Activated CD8-positive, alpha-beta memory T cell treated with anti-CD3 and anti-CD28 coated beads, Interleukin-2, amount 50 U/mL, for 1 hour (primary cell): ENCODE data around the gene ZAP70.

ENCODE experiments used
- DNase-seq: peaks from one replicate; pipeline ENCODE4 v3.0.0-alpha.2; 2020; ENCODE audit errors: extremely low read depth

ZAP70 gene

GRCh38 chr2:97733341-97734035, 20.1 kb downstream of the ZAP70 start:
- no peak for DNase-seq

- no peak for DNase-seq
Observed at GRCh38 chr2:97734061-97735051, 21.0 kb downstream of the ZAP70 start.

GRCh38 chr2:97735161-97735561, 21.8 kb downstream of the ZAP70 start:
- no peak for DNase-seq

GRCh38 chr2:97736185-97736584, 22.8 kb downstream of the ZAP70 start:
- no peak for DNase-seq

GRCh38 chr2:97736608-97737330, 23.4 kb downstream of the ZAP70 start:
- no peak for DNase-seq

GRCh38 chr2:97737421-97738178, 24.2 kb downstream of the ZAP70 start:
- DNase-seq = no peak

- no peak for DNase-seq
Observed at GRCh38 chr2:97738179-97739019, 25.0 kb downstream of the ZAP70 start.

GRCh38 chr2:97739020-97739892, 25.9 kb downstream of the ZAP70 start:
- no peak for DNase-seq

- DNase-seq = no peak
Observed at GRCh38 chr2:97739893-97740245, 26.5 kb downstream of the ZAP70 start.

GRCh38 chr2:97740590-97741182, 27.3 kb downstream of the ZAP70 start:
- no peak for DNase-seq

- no peak for DNase-seq
Observed at GRCh38 chr2:97741251-97741650, 27.9 kb downstream of the ZAP70 start.

- DNase-seq = no peak
Observed at GRCh38 chr2:97741686-97742085, 28.3 kb downstream of the ZAP70 start.

- DNase-seq = no peak
Observed at GRCh38 chr2:97742381-97742847, 29.0 kb downstream of the ZAP70 start.

- no peak for DNase-seq
Observed at GRCh38 chr2:97743913-97744312, 30.5 kb downstream of the ZAP70 start.

GRCh38 chr2:97745474-97746174, 32.2 kb downstream of the ZAP70 start:
- DNase-seq = no peak

GRCh38 chr2:97747285-97747684, 33.9 kb downstream of the ZAP70 start:
- no peak for DNase-seq

- no peak for DNase-seq
Observed at GRCh38 chr2:97747716-97748115, 34.3 kb downstream of the ZAP70 start.

- no peak for DNase-seq
Observed at GRCh38 chr2:97749581-97749980, 36.2 kb downstream of the ZAP70 start.

GRCh38 chr2:97750017-97750416, 36.6 kb downstream of the ZAP70 start:
- DNase-seq = no peak
